Measurements from ENCODE around the gene NDUFB3. TPM values are rescaled to one million over a fixed set of nuclear protein-coding genes. Genes with fewer than 3 reads are reported as not detected.
A peak's percentile ranks its signal among the peaks of the same experiment; 100 is the strongest.

The NDUFB3 gene
- total and polyA plus RNA-seq, 2 experiments from 2014 or later, result 111 to 441 TPM

GRCh38 chr2:201128033-201128432, 56.2 kb downstream of the NDUFB3 start:
- Histone ChIP-seq H3K4me1 (ENCODE audit: low read depth) (peaks cover 12% of the 10 kb centered on the region), H3K36me3 (no peaks in the 10 kb centered on the region), H3K4me3 (no peak overlapping the region), H3K9me3 (ENCODE audit: low read depth) (no peaks in the 10 kb centered on the region), H3K27ac (no peak overlapping the region), H3K27me3 (no peaks in the 10 kb centered on the region)
- no peak for DNase-seq (ENCODE audit: low read depth in 1 of 2, low spot score in 1 of 2)
- TF ChIP-seq CTCF (IDR thresholded peaks at IDR 0.05; ENCODE audit: low read depth, low read length), result no peak

GRCh38 chr2:201128933-201129505, 57.2 kb downstream of the NDUFB3 start:
- H3K9me3 ChIP-seq (ENCODE audit: low read depth), result no peaks in the 10 kb centered on the region
- no peak overlapping the region for H3K4me3 ChIP-seq
- H3K4me1 ChIP-seq (ENCODE audit: low read depth), result peaks cover 12% of the 10 kb centered on the region
- DNase-seq (ENCODE audit: low read depth in 1 of 2, low spot score in 1 of 2), result peak in 1 of 2 donors; percentile 67
- H3K27ac ChIP-seq, result no peak overlapping the region
- no peaks in the 10 kb centered on the region for H3K27me3 ChIP-seq
- H3K36me3 ChIP-seq, result no peaks in the 10 kb centered on the region
- no peak for TF ChIP-seq CTCF (IDR thresholded peaks at IDR 0.05; ENCODE audit: low read depth, low read length)

GRCh38 chr2:201130524-201131186, 58.9 kb downstream of the NDUFB3 start:
- no peaks in the 10 kb centered on the region for H3K36me3 ChIP-seq
- H3K4me3 ChIP-seq, result no peak overlapping the region
- H3K9me3 ChIP-seq (ENCODE audit: low read depth), result no peaks in the 10 kb centered on the region
- peaks cover 7% of the 10 kb centered on the region for H3K4me1 ChIP-seq (ENCODE audit: low read depth)
- no peak overlapping the region for H3K27ac ChIP-seq
- peak in 1 of 2 donors; percentile 85 for DNase-seq (ENCODE audit: low read depth in 1 of 2, low spot score in 1 of 2)
- H3K27me3 ChIP-seq, result no peaks in the 10 kb centered on the region
- no peak for TF ChIP-seq CTCF (IDR thresholded peaks at IDR 0.05; ENCODE audit: low read depth, low read length)

- TF ChIP-seq CTCF (IDR thresholded peaks at IDR 0.05; ENCODE audit: low read depth, low read length), result no peak
- Histone ChIP-seq H3K27me3 (no peaks in the 10 kb centered on the region), H3K4me1 (ENCODE audit: low read depth) (no peaks in the 10 kb centered on the region), H3K36me3 (no peaks in the 10 kb centered on the region), H3K27ac (no peak overlapping the region), H3K9me3 (ENCODE audit: low read depth) (no peaks in the 10 kb centered on the region), H3K4me3 (no peak overlapping the region)
- DNase-seq (ENCODE audit: low read depth in 1 of 2, low spot score in 1 of 2), result no peak
Measured at GRCh38 chr2:201132518-201132917, 60.7 kb downstream of the NDUFB3 start.

Other genes starting within 250 kb of the NDUFB3 start
- gene CLK1, start 207.3 kb upstream of the NDUFB3 start, total RNA-seq, result 76.3 and 108 TPM in 2 replicates
- 65.2 and 87.1 TPM in 2 replicates for gene CLK1, start 207.3 kb upstream of the NDUFB3 start, polyA plus RNA-seq
- gene PPIL3, start 182.9 kb upstream of the NDUFB3 start, total RNA-seq, result 64.8 and 82.6 TPM in 2 replicates
- gene PPIL3, start 182.9 kb upstream of the NDUFB3 start, polyA plus RNA-seq, result 68.8 and 77.5 TPM in 2 replicates
- gene NIF3L1, start 182.6 kb upstream of the NDUFB3 start, total RNA-seq, result 26.9 and 29.2 TPM in 2 replicates
- gene NIF3L1, start 182.6 kb upstream of the NDUFB3 start, polyA plus RNA-seq, result 37.6 and 43.0 TPM in 2 replicates
- gene ORC2, start 108.3 kb upstream of the NDUFB3 start, total RNA-seq, result 8.5 and 14.9 TPM in 2 replicates
- 7.9 and 8.8 TPM in 2 replicates for gene ORC2, start 108.3 kb upstream of the NDUFB3 start, polyA plus RNA-seq
- gene HYCC2, start 330 bp upstream of the NDUFB3 start, total RNA-seq, result 3.1 and 7.0 TPM in 2 replicates
- 6.1 and 9.2 TPM in 2 replicates for gene HYCC2, start 330 bp upstream of the NDUFB3 start, polyA plus RNA-seq
- gene CFLAR, start 44.2 kb downstream of the NDUFB3 start, total RNA-seq, result 5.0 and 13.5 TPM in 2 replicates
- gene CFLAR, start 44.2 kb downstream of the NDUFB3 start, polyA plus RNA-seq, result 5.1 and 14.2 TPM in 2 replicates
- gene CASP10, start 111.1 kb downstream of the NDUFB3 start, total RNA-seq, result 0.86 and 1.0 TPM in 2 replicates
- 0.45 TPM in 1 of 2 replicates, not detected in the other for gene CASP10, start 111.1 kb downstream of the NDUFB3 start, polyA plus RNA-seq
- 0.18 and 0.81 TPM in 2 replicates for gene CASP8, start 188.5 kb downstream of the NDUFB3 start, total RNA-seq
- 0.13 and 0.97 TPM in 2 replicates for gene CASP8, start 188.5 kb downstream of the NDUFB3 start, polyA plus RNA-seq

Measured in cardiac muscle cell (in vitro differentiated cells and primary cell).